GM18498 (cell line): ENCODE data around the gene ANKRD33B.
"Not testable (repeated sequence)": the region's sequence is repeated elsewhere in the genome, so short reads cannot be mapped to it uniquely, and the experiment has no call there.

Experiments
- ATAC-seq: cut with Tn5 transposase; IDR thresholded peaks from one replicate; pipeline ENCODE4 v1.9.1; 2021; ENCODE audit warnings: mild to moderate bottlenecking, moderate library complexity; ENCODE audit not compliant: unreplicated experiment

Gene ANKRD33B

DNA sequence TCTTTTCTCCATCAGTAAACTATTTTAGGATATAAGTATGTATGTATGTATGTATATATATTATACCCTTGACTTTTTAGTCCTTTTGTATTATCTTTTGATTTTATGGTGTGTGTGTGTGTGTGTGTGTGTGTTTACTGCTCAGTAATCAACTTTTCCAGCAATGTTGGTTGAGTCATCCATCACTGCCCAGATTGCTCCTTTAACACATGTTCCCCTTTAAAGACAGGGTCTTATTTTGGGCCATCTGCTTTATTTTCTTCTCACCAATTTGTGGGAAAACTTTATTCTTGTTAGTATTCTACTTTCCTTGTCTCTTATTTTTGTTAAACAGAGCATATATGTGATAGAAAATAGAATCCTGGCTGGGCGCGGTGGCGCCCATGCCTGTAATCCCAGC is 28.1 kb downstream of the ANKRD33B start:
- ATAC-seq = no peak

DNA sequence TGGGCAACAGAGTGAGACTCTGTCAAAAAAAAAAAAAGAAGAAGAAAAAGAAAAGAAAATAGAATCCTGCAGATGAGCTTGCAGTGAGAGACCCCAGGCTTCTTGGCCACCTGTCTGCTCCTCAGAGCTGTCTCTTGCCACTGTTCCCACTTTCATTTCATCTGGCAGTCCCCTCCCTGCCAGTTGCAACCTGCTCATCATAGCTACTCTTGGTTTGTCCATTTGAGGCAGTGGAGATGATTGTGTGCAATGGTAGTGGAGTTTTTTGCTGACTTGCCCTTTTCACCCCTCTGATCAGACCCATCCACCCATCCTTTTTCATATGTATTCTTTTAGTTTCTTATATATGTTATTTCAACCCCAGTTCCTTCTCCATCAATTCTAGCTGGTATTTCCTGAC is 28.7 kb downstream of the ANKRD33B start:
- ATAC-seq = peak; percentile 53

DNA sequence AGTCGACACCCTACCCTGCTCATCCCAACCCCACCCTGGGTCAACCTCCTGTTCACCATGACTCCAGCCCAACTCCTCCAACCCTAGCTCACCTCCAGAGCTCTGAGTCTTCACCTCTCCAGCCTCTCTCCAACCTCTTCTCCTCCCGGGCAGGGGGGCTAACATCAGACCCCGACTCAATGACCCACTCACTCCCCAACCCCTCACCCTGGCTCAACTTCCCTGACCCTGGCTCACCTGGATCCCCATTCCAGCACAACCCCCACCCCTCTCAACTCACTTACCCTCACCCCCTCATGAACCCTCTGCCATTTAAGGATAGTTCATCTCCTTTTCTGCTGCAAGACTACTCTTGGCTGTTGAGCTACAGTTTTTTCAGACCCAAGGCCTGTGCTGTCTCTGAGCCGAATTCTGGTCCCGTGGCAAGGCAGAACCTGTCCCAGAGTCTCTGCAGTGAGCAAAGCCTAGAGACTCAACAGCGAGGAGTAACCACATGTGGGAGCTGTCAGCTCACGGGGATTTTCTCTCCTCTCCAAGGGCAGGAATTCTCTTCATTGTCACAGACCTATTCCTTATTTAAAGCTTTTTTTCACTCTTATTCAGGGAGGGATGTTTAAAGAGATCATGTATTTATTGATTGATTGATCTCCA is 29.8 kb downstream of the ANKRD33B start:
- no peak for ATAC-seq

DNA sequence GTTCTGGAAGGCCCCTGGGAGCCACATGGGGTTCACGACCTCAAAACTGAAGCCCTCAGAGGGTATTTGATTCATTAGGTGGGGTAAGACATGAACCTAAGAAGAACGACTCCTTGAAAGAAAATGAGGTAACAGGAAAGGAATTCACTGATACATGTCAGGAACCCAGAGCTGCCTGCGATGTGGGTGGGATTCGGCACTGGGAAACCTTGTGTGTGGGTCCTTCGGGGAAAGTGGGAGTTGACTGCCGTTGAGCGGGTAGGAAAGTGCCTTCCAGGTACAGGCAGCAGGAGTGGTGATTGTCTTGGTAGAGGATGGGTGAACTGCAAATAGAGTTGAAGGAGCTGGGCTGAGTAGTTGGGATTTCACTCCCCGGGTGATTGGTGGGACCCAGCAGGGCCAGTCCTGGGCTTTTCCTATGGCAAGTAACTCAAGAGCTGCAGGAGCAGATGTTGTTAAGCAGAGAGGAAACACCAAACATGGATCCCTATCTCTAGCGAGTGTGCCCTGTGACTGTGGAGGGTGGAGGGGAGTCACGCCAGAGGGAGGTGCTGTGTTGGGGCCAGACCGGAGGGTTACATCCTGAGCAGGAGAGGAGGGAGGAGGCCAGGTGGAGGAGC is 30.8 kb downstream of the ANKRD33B start:
- ATAC-seq = no peak

DNA sequence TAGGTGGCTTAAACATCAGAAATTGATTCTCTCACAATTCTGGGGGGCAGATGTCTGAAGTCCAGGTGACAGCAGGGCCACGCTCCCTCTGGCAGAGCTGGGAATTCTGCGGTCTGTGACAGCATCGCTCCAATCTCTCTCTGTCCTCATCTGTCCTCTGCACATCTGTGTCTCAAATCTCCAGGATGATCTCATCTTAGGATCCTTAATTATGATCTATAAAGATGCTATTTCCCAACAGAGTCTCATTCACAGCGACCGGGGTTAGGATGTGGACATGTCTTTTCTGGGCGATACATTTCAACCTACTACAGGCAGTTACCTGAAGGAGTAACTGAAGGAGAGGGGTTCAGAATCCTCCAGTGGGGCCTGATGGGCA is 31.4 kb downstream of the ANKRD33B start:
- no peak for ATAC-seq

- no peak for ATAC-seq
Observed at GRCh38 chr5:10595672-10596309, 31.9 kb downstream of the ANKRD33B start.

GRCh38 chr5:10596310-10596703 is 32.4 kb downstream of the ANKRD33B start:
- ATAC-seq = no peak

DNA sequence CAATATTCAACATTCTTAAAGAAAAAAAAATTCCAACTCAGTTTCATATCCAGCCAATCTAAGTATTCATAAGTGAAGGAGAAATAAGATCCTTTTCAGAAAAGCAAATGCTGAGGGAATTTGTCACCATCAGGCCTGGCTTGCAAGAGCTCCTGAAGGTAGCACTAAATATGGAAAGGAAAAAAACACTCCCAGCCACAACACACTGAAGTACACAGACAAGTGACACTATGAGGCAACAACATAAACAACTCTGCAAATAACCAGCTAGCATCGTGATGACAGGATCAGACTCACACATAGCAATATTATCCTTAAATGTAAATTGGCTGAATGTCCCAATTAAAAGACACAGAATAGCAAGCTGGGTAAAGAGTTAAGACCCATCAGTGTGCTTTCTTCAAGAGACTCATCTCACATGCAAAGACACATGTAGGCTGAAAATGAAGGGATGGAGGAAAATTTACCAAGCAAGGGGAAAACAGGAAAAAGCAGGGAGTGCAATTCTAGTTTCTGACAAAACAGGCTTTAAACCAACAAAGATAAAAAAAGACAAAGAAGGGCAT is 33.1 kb downstream of the ANKRD33B start:
- ATAC-seq = no peak

DNA sequence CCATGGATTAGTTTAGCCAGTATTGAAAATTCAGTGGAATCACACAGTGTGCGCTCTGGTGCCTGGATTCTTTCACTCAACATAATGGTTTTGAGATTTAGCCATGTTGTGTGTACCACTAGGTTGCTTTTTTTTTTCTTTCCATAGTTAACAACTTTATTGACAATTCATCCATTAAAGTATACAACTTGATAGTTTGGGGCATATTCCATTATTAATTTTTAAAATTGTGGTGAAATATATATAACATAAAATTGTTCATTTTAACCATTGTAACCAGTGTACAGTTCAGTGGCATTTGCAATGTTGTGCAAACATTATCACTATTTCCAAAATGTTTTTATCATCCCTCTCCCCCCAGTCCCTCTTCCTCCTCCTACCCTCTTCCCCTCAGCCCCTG is 35.2 kb downstream of the ANKRD33B start:
- ATAC-seq = no peak

DNA sequence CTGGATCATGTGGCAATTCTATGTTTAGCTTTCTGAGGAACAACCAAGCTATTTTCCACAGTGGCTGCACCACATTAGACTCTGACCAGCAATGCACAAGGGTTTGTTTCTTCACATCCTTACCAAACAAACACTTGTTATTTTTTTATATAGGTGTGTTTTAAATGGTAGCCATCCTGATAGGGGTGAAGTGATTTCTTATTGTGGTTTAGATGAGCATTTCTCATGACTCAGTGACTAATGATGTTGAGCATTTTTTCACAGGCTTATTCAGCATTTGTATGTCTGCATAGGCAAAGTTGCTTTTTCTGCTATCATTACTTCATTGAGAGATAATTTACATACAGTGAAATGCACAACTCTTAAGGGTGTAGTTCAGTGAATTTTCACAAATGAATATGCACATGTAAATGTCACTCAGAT is 36.0 kb downstream of the ANKRD33B start:
- no peak for ATAC-seq

GRCh38 chr5:10600626-10601245 is 36.9 kb downstream of the ANKRD33B start:
- peak; percentile 79 for ATAC-seq

- ATAC-seq = peak; percentile 62
Observed at GRCh38 chr5:10601246-10602030, 37.6 kb downstream of the ANKRD33B start.

DNA sequence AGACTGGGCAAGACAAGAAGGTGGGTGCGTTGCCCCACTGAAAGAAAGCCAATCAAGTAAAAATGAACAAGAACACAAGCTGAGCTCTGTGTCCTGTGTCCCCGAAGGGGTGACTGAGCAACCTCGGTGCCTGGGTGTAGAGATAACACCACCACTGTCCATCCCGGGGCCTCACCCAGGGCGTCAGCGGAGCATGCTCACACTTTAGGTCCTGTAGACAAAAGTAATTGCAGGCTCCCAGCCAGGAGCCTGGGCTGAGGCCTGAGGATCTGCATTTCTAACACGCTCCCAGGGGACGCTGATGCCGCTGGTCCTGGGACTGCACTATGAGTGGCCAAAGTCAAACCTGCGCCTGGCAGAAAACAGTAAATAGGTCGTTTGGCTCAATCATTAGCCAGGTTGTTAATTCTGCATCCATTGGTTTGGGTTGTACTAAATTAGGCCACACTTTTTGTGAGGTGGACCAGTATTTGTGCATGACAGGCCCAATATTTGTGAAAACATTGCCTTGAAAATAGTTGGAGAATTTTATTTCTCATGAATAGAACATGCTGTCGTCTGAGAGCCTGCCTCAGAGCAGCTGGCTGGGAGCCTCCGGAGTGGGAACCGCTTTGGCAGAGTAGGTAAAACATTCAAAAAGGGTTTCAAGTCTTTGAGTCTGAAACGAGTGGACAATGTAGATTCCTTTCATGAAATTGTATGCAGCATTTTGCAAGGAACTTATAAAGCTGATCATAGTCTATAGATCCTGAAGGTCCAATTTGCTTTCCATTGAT is 38.3 kb downstream of the ANKRD33B start:
- ATAC-seq = no peak

GRCh38 chr5:10604975-10605374 is 41.1 kb downstream of the ANKRD33B start:
- ATAC-seq = no peak

GRCh38 chr5:10606632-10607022 is 42.8 kb downstream of the ANKRD33B start:
- peak; percentile 3 for ATAC-seq

DNA sequence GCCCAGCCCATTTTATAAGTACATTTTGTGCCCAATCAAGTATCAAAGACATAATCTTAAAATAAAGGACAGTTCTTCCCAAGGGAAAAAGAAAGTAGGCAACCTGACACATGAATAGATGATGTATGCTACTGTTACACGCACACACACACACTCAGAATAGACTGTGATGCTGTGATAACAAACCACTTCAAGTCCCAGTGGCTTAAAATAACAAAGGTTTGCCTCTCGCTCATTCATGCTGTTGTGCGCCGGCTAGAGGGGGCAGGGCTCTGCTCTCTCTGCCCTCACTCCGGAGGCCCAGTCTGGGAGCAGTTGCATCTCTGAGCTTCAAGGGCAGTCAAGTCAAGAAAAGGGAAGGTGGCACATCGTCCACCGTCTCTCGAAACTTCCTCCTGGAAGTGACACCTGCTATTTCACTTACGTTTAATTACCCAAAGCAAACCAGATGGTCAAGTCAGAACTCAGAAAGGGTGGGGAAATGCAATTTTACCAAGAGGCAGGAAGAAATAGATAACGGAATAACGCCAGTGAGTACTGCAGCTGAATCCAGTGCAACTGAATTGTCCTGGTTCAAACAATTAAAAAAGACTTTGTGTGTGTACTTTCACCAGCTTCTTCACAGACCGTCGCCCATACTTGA is 43.3 kb downstream of the ANKRD33B start:
- peak; percentile 93 for ATAC-seq

- peak; percentile 61 for ATAC-seq
Observed at GRCh38 chr5:10607666-10608073, 43.8 kb downstream of the ANKRD33B start.

- not testable (repeated sequence) for ATAC-seq
Observed at GRCh38 chr5:10608081-10608480, 44.2 kb downstream of the ANKRD33B start.

DNA sequence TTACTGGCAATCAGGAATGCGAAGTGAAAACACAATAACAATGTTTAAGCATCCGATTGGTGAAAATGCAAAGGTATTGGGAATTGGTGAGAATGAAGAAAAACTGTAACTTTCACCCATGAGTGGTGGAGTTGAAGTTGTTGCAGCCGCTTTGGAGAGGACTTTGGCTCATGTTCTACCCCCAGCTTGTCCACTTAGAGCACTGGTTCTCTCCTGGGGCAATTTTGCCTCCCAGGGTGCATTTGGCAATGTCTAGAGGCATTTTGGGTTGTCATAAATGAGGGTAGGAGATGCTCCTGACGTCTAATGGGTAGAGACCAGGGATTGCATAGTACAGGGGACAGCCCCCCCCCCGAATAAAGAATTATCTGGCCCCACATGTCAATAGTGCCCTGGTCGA is 46.2 kb downstream of the ANKRD33B start:
- ATAC-seq = no peak

DNA sequence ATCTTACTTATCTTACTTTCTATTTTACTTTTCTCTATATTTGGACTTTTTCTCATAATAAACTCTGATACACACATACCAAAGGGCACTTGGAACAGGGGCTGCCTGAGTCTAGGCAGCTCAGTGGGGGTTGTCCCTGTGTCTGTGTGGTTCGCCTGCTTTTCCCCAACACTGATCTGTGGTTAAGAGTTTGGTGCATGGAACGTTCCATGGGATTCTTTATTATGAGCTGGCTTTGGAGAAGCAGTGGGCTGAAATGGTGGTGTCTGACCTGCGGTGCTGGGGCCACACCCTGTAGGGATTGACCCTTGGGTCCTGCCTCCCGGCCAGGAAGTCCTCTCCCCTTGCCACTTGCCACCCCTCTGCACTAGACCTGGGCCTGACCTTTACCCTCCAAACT is 47.4 kb downstream of the ANKRD33B start:
- no peak for ATAC-seq
